ENCODE results near the gene MED26.

The MED26 gene

DNA sequence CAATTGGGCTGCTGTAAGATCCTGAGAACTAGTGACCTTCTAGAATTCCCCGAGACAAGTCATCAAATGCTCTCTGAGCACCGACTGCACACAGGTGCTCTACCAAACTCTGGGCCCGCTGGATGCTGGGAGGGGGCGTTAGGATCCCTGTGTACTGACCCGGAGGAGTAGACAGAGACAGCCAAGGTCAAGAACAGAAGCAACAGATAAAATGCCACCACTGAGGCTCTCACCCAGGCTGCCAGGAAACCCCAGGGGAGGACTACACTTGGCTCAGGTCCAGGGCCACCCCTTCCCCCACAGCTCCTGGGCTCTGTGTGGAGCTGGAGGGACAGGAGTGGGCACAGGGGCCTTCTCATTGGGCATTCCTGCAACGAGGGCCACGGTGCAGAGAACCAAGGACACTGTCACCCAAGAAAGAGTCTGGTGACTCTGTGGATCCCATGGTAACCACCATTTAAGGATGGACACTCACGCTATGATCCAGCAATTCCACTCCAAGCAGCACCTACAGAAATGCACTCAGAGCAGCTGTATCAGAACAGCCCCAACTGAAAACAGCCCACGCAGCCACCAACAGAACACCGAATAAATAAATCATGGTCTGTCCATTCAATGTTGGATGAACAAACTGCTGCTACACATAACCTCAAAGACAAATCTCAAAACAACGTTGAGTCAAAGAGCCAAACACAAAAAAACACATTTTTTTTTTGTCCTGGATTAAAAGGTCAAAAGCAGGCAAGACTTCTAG lies 39.0 kb downstream of the MED26 start:
- no peak for DNase-seq

DNA sequence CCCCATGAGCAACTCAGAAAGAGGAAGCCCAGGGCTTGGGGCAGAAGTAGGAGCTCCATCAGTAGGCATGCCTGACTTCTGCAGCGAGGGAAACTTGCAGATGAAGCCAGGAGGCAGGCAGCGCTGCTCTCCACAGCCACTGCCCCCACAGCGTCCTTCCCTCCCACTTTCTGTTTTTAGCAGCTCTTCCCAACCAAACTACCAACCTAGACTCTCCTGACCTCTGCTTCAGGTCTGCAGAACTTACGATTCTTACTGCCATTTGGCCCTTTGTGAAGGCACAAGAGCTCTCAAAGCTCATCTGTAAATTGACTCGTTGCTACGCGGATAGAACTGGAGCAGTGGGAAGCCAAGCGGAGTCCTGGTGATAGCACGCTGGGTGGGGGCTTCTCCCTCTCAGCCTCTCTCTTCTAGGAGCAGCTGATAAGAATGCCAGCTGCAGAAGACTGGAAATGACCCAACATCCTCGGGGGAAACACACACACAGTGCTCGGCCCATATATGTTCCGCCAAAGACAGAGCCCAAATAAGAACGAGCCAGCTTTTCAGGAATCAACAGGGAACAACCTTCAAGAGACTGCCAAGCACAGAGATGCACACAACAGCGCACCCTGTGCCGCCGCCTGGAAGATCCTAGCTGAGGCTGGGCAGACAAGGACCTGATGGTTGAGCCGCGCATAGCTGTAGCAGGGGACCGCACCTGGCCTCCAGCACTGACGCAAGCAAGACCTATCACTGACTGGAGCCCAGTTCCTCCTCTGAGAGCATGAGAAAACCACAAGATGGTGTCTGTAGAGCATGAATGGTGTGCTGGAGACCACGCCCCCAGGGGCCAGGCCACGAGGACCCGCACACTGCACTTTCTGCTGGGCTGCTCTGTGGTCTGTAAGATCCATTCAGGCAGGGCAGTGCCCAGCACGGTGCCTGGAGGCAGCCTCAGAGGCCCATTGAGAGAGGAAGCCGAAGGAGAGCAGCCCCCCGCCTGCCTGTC lies 39.9 kb downstream of the MED26 start:
- no peak for DNase-seq

DNA sequence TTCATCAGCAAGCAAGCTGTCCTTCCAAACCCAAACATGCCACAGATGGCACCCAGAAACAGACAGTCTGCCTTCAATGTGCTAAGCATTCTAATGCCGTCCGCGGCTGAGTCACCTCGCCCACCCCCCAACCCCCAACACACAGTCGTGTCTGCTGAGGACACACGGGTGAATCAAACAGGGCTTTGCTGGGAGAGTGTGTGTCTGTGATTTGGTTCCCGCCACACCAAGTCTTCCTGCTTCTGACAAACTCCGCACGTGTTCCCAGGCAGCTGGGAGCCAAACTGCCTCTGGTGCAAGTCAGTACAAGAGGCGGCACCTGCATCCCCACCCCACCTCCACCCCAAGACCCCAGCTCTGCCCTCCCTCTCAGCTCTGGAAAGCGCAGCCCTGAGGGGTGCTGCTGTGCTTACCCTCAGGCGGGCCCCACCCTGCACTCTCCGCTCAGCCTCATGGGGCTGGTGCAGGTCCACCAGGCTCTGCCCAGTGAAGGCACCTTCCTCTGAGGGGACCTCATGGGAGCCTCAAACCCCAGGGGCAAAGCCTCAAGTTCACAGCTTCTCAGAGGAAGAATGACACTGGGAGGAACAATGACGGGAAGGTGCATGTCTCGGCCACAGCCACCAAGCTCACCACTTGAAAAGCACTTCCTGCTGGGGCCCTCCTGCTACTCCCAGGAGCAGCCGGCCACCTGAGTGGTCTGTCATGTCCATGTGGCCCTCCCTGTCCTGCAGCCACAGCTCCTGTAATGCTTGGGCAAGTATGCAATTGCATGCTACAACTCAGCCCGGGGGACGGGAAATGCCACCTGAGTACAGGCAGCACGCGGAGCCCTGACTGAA lies 40.8 kb downstream of the MED26 start:
- DNase-seq = peak; percentile 64

DNA sequence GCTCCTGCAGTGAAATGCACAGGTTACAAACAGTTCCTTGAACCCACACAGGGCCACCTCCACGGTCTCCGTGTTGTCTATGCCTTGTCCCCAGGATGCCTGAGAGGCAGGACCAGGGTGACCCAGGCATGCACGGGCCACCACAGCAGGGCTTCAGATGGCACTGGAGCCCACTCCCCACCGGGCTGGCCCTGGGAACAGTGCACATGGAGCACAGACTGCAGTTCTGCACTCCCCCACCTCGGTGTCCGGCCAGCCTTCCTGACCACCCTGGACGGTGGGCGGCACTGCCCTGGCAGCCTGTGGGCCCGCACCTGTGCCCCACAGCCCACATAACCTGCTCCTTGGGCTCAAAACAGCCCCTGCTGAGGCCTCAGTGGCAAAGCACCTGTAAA lies 41.5 kb downstream of the MED26 start:
- no peak for DNase-seq

DNA sequence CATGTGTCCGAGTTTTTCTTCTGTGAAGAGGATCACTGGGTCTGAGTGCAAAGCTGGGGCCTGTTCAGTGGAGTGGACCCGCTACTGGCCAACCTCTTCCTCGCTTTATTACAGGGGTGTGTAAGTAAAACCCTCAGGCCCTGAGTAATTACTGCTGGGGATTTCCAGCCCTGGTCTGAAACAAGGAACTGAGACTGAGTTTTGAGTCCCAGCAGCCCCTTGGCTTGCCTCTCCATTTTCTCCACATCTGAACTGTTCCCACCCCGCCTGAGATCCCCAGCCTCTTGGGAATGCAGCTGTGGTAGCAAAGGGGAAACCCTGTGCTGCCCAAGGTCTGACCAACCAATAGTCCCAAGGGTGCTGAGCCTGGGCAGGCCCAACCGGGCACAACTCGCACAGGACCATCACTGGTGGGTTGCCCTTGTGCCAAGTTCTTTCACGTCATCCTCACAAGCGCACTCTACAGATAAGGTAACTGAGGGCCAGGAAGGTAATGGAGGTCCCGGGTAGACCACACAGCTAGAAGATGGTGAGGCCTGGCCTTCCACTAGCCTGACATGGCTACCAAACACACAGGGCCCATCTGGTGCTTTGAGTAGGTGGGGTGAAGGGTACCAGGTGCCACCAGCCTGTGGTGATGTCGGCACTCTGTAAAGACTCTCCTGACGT lies 42.1 kb downstream of the MED26 start:
- DNase-seq = no peak

DNA sequence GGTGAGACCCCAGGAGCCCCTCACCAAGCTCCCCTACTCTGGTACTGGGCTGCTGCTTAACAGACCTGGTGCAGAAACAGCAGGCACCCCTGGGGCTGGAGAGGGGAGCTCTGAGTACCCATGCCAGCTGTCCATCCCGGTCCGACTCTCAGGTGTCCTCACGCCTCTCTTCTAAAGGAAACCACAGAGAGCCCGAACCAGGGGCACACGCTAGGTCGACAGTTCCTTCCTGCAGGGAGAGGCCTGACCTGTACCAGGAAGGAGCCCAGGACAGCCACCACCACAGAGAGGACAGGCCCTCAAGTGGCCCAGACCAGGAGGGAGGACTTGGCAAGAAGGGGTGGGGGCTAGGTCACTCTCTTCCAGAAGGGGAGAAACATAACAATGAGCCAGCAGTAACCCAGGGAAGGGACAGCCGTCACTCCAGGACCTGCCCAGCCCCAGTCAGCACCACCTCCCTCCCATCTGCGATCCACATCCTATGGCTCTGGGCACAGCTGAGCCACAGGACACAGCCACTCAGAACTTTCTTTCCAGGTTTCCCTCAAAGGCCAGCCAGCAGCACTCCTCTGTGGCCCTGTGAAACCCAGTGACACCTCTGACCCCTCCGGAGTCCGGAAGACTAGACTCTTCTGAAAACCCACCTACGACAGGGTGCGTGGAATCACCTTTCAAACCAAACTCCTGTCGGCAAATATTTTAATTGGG lies 42.8 kb downstream of the MED26 start:
- DNase-seq = no peak

DNA sequence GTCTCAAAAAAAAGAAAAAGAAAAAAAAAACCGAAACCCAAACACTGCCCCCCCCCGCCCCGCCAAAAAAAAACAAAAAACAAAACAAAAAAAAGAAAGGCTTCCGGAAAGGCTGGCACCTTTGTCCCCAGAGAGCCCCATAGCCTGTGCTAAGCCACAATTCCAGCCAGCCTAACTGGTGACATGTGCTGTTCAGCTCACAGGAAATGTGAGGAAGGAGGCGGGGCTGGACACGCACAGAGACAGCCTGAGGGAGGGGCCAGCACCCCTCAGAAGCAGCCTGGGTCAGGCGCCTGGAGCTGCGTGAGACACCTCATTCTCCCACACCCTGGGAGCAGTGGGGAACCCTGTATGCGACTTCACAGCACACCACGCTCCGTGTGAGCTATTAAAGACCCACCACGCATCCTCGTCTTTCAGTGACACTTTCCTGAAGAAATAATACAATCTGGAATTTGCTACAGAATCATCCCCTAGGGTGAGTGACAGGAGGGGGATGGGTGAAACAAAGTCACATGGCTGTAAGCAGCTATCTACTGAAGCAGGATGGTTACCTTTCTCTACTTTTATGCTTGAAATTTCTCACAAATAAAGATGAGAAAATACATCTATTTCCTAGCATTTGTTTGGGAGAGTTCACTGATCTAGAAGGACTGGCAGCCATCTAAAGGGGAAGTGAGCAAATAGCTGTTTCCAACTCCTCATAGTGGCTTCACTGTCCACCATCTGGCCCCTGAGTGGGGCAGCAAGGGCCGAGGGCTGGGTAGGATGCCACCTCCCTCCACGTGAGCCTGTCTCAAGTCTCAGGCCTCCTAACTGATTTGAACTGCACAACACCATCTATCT lies 43.5 kb downstream of the MED26 start:
- peak; percentile 70 for DNase-seq

DNA sequence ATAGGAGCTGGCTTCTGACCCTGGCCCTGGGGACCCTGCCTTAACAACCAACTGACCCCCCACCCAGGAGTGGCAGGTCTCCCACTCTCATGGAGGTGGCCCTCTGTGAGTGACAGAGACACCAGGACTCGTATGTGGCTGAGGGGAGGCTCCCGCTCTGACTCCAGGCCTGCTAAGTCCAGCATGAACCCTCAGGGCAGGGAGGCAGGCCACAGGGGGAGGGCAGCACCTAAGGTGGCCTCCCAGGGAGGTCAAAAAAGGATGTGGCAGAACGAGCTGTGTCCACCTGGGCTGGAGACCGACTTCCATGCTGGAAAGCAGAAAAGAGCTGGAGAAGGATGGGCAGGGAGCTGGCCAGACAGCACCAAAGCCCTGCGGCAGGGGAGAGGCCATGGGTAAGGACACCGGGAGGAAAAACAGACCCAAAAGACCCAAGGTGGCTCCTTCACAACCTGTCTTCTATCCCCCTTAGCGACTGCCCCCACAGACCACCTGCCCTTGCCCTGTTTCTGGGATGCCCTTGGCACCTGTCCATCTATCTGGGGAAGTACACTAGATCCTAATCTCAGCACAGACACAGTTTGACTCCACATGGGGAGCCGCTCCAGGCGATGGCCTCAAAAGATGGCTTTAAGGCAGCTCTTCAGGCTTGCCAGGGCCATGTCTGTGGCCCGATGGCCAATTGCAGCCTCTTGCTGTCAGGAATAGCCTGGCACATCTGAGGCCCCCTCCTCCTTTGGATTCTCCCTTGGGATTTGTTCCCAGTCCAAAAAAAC lies 45.3 kb downstream of the MED26 start:
- DNase-seq = no peak

DNA sequence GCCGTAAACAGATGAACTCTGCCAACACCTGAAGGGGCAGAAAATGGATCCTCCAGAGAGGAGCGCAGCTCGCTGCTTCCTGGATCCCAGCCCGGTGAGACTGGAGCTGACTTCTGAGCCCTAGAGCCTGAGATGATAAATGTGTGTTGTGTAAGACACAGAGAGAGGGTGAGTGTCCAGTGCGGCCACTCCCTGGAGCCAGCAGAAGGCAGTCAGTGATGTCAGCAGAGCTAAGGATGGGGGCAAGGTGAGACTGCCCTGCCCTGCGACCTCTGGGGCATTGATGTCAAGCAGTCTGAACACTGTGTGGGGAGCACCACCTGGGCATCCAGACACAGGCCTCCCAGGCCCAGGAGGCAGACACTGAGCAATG lies 46.0 kb downstream of the MED26 start:
- no peak for DNase-seq

DNA sequence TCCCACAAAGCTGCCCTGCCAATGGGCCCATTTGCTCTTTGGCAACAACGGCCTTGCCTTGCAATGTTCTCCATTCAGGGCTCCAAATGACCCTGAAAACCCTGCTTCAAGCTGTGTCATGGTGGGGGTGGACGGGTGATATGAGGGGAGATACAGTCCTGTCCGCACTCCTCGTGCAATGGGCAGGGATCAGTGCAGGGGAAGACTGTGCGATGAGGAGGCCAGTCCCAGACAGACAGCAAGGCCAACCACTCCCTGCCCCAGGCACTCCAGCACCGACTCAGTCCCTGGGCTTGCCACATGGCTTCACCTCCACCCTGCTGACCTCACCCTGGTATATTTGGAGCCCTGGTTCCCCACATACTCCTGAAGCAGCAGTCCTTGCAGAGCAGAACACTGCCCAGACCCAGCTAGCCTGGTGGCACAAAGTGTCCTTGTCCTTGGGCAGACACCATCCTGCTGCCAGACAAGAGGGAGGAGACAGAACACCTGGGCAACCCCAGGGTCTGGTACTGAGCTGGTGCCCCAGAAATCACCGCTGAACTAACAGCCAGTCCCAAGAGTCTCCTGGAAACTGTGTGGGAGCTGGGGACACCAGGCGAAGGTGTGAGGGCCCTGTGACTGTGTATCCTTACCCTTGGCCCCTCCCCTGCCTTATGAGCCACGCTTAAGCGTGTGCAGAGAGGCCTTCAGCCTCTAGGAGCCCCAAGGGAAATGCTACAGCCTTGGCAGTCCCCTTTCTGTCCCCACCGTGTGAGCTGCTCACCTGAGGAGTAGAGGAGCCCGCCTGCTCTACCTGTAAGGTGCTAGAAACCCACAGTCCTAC lies 46.6 kb downstream of the MED26 start:
- no peak for DNase-seq

DNA sequence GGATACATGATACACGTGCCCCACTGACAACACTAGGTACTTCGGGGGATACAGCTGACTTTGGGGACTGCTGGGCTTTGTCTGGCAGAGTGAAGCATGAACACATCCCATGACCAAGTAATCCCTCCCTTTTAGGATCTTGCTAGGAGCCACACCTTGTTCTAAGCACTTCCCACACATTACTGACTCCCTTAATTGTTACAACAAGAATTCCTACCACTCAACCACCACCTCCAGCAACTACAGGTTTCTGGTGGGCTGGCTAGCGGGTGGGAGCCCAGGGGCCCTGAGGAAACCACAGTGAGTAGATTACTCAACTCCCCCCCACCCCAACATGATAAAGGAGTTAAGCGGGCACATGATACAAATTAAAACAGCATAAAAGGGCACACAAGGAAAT lies 48.6 kb downstream of the MED26 start:
- DNase-seq = no peak

DNA sequence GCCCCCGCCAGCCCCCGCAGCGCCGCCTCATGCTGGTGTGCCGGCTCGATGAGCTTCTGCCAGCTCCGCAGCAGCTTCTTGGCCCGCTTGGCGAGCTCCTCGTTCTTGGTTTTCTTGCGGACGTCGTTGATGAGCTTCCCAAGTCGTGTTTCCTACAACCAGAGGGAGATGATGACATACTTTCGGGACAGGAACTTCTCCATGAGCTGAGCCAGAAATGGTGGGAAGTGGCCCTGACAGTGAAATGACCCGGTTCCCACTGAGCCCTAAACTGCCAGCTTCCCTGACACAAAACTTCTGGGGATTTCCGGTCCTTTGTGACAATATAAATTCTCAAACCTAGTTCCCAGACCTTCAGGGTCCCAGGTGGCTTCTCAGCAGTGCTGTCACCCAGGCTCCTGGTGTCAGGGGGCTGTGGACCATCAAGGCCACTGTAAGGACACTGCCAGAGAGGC lies 50.4 kb downstream of the MED26 start:
- no peak for DNase-seq

DNA sequence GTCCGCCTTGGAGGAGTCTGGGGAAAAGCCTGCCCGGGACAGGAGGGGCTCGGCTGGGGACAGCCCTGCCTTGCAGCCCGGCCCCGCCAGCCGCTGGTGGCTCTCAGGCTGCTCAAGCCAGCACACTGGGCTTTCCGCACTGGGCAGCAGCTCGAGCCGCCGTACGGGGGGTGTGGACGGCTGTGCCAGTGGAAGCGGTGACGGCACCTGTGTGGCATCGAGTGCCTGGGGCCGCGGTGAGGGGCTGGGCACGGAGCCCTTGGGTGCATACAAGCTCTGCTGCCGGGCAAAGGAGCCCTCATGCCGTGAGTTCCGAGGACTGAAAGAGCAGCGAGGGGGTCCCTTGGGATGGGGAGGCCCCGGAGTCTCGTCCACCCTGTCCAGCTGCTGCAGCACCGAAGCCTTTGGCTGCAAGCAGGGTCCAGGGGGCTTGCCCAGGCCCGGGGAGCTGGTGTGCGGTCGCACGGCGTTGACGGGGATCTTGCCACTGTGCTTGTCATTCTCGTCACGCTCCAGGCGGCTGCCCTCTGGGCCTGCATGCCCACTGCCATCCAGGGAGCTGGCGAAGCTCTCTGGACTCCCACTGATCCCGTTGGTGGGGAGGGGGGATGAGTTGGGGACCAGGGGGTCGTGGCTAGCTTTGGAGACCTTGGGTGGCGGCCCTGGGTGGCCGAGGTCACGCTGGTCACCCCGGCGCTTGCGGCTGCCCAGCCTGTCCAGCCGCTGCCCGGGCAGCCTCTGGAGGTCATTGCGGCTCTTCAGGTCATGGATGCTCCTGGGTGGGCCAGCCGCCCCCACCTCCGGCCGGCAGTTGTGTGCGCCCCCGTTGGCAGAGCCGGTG lies 51.1 kb downstream of the MED26 start:
- DNase-seq = no peak

DNA sequence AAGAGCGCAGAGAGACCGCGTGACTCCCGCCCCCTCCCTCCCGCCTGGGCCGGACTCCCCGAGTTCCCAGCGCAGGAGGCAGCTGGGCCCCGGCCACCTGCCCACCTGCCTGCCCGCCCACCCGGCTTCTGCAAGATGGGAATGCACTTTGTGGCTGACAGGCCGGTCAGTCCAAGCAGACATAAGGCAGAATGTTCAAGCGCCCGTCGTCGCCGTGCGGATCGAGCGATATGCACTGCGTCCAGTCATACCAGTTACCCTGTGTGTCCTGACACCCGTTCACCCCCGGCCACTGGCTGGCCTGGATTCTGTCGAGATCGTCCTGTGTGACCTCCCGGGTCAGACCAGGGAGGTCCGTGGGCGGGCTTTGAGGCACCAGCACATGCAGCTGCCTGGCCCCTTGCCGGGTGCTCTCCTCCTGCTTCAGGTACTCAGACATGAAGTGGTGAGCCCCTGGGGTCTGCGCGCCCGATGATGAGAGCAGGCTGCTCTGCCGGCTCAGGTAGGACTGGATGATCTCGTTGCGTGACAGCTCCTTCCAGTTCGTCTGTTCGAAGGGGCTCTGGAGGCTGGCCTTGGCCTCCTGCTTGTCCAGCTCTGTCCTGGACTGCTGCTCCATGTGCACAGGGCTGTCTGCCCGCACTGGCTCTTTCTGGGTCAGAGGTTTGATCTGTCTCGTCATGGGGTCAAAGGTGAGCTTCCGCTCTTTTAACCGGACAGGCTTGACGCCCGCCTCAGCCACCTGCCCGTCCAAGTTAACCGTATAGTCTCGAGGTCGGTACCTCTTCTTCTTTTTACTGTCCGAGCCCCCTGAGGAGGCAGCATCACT lies 51.9 kb downstream of the MED26 start:
- DNase-seq = no peak

DNA sequence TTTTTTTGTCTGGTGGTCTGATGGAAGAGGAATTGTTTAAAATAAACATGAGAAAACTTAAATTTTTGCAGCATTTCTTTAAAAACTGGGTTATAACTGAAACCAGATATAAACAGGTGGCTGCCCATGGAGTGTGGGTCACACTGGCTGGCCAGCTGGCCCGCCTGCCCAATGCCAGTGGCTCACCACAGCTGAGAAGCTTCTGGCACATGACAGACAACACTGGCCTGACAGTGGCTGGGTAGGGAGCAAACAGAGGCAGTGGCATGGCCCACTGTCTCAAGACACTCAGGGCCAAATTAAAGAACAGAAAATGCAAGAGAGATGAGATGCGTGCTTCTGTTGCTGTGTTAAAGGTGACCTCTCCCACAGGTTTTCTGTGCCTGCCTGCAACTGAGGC lies 52.7 kb downstream of the MED26 start:
- DNase-seq = no peak

DNA sequence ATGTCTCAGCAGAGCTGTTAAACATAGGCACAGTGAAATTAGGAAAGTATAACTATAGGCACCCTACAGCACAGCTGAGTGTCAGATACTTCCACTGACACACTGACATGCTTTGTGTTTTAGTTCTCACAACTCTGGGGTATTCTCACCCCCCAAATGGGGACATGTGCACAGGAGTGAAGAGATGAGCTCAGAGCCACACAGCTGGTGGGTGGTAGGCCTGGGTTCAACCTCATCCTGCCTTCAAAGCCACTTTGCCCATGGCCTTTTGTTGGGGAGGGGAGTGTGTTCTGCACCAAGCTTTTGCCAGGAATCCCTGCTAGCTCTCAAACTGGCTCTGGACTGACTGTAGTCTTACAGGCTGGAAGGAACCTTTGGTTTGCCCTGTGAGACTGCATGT lies 54.1 kb downstream of the MED26 start:
- DNase-seq = no peak

DNA sequence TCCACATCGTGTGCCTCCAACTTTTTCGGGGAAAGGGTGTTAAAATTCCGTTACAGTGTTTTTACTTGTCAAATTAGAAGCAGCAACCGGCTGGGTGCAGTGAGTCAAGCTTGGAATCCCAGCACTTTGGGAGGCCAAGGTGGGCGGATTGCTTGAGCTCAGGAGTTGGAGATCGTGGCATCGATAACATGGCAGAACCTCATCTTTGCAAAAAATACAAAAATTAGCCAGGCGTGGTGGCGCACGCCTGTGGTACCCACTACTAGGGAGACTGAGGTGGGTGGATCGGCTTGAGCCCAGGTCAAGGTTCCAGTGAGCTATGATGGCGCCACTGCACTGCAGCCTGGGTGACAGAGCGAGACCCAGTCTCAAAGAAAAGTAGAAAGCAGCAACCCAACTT lies 54.7 kb downstream of the MED26 start:
- no peak for DNase-seq
